ENCODE data around the gene ZBTB16.

DNA sequence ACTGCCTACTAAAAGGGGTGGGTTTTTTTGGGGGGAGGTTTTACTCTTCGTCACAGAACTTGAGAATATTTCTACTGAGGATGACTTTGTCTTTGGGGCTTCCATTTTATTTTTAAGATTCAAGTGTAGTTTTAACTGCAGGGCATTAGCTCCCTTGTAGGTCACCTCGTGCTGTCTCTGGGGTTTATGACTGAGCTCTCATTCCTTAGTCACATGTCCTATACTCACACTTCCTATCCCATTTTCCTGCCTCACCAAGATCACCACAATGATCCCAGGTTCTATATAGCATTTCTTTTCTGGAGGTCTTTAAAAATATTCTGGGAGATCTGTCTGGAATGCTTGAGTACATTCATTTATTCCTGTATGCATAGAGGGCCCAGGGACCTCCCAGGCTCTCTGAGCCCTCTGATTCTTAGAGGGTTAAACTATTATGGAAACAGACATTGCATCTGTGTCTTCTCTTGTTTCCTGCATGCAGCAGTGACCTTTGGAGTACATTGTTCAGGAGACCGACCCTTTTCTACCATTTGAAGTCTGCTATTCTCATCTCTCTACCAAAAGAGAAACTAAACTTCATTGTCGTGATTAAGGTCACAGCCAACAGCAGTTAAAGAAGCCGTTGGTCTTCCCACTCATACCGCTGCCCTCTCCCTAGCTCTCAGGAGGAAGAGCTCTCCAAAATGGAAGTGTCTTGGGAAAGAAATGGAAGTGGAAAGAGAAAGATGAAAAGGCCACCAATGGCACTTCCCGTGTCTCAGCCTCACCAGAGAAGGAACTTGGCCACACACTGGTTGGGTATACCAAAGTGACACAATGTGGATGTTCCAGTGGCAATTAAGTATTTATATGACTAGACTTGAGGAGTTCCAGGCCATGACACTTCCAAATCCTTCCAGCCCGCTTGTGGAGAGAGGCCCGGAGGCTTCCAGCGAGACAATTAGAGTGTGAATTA lies 77.5 kb downstream of the ZBTB16 start:
- TF ChIP-seq, protein P1, sequence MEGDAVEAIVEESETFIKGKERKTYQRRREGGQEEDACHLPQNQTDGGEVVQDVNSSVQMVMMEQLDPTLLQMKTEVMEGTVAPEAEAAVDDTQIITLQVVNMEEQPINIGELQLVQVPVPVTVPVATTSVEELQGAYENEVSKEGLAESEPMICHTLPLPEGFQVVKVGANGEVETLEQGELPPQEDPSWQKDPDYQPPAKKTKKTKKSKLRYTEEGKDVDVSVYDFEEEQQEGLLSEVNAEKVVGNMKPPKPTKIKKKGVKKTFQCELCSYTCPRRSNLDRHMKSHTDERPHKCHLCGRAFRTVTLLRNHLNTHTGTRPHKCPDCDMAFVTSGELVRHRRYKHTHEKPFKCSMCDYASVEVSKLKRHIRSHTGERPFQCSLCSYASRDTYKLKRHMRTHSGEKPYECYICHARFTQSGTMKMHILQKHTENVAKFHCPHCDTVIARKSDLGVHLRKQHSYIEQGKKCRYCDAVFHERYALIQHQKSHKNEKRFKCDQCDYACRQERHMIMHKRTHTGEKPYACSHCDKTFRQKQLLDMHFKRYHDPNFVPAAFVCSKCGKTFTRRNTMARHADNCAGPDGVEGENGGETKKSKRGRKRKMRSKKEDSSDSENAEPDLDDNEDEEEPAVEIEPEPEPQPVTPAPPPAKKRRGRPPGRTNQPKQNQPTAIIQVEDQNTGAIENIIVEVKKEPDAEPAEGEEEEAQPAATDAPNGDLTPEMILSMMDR (IDR thresholded peaks at IDR 0.05): no peak
- no peak for TF ChIP-seq POLR2A (IDR thresholded peaks at IDR 0.05)

Data from testis (tissue), 2 donors.